SK-N-DZ (cell line): Measurements from ENCODE around the gene TPSAB1.
"Not testable (repeated sequence)": the region's sequence is repeated elsewhere in the genome, so short reads cannot be mapped to it uniquely, and the experiment has no call there.

Experiments used
- DNase-seq: peaks from one replicate; pipeline ENCODE4 v3.0.0-alpha.2; 2015; ENCODE audit warnings: low spot score

Gene TPSAB1

DNA sequence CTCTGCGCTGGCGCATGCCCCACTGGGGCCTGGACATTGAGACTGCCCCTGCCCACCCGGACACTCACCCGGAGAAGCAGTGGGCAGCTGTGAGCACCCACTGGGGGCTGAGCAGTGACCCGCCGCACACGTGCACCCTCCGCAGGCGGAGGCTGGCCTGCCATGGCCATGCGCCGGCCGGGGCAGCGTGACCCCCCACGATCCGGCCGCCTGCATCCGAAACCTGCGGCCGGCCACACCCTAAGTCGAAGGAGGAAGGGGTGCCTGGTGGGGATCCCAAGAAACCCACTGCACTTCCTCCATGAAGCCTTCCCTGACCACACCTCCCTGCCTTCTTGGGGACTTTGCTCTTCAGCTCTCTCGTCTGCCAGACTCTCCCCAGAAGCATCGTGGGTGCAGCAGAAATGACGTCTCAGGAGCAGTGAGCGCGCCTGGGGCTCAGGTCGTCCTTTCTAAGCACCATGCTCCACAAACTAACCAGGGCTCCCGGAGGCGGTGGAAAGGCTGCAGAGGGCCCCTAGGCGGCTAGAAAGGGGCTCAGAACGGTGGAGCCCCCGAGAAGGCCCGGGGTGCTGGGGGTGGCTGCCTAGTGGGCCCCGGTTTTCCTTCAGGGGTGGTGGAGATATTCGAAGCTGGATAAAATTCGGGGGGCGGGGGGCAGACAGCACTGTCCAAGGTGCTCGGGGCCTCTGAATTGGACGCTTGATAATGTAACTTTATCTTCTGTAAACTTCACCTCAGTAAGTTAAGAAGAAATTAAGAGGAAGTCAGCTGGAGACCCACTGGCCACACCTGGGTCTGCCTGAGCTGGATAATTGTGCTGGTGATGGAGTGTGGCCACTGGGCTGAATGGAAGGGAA is 16.9 kb upstream of the TPSAB1 start:
- DNase-seq, result no peak

DNA sequence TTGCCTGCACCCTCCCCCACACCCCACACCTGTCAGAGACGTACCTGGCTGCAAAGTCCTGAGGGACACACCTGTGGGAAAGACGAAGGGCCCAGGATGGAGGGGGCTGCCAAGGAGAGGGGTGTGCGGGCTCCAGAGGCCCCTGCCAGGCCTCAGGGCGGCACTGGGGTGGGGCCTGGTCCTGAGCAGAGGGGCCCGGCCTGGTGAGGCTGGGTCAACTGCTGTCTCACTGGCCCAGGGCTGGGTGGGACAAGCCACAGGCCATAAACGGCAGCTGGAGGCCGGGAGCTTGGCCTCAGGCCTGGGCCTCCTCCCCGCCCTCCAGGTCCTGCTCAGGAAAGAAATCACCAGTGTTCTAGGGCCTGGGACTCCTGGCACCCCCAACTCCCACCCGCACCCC is 15.9 kb upstream of the TPSAB1 start:
- DNase-seq, result no peak

DNA sequence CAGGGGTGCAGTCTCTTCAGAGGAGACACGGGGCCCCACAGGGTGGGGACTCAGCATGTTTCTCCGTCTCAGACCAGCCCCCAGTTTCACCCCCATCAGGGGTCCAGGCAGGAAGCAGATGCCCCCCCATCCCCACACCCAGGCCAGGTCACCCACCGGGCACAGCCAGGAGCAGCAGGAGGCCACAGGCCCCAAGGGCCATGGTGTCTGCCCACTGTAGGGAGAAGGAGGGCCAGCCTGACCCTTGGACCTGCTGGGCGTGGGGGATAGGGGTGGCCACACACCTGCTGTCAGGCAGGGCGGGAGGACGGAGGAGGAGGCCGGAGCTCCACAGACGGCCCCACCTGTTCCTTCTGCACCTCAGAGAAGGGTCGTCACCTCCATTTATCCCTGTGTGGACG is 15.5 kb upstream of the TPSAB1 start, which contains the start of gene TPSG1:
TSS of gene TPSG1 (minus strand) at position 218 of the 401 bp plus-strand sequence. CDS start at position 202, 16 bp downstream.
- no peak for DNase-seq

DNA sequence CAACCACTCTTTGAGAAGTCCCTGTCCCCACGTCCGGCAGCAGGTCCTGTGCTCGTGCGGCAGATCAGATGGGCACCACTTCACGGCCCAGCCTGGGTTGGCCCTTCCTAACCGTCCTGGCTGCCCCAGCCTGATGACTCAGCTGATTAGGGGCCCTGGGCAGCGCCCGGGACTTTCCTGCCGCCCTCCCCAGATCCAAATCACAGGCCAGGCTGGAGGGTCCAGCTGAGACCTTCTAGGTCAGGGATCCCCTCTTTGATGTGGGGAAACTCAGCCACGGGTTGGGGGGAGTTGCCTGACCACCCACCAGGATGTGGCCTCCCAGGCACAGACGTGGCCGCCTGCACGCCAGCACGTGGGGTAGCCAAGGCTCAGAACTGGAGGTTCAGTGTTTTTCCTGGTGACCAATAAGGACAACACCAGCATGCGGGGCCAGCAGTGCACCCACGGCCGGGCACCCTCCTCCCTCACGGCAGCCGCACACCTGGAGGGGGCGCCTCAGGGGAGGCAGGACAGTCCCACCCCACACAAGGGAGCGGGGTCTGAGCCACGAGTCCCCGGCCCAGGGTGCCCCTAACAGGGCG is 14.7 kb upstream of the TPSAB1 start:
- not testable (repeated sequence) for DNase-seq

DNA sequence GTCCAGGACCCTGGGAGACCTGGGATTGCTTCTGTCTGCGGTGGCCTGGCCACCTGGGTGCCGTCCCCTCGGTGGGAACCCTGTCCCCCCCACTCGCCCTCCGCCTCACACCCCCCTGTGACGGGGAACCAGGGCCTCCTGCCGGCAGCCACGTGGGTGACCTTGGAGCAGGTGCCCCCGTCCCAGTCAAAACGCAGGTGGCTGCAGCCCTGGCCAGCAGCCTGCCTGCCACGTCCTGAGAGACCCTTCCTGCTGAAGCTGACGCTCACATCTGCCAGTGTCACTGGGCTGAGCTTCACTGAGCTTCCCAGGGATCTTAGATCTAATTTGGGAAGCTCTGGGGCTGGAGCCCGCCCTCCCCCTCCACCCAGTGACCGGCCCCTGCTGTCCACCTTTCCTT is 13.8 kb upstream of the TPSAB1 start:
- DNase-seq, result not testable (repeated sequence)

DNA sequence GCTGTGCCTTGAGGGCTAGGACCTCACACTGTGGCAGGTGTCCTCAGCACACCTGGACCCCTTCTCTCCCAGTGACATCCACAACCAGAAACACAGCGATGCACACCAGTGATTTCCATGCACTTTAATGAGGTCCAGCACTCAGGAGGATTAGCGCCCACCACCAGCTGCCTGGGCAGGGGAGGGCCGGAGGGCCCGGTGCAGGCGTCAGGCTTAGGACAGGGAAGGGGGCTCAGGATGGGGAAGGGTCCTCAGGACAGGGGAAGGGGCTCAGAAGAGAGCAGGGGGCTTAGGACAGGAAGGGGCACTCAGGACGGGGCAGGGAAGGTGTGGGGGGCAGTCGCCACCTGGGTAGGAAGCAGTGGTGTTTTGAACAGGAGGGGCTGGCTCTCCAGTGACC is 12.3 kb upstream of the TPSAB1 start:
- not testable (repeated sequence) for DNase-seq

DNA sequence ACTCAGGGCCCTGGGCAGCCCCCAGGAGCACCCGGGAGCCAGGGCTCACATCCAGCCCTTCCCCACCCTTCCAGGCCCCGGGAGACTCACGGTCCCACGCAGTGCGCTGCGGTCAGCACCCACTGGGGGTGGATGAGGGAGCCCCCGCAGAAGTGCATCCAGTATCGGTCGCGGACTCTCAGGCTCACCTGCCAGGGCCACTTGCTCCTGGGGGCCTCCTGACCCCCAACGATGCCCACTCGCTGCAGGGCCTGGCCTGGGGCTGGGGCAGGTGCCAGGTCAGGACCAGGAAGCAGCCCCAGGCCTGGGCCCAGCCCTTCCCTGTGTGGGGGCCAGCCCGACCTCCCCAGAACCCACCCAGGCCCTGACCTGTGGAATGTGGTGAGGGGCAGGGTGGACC is 11.0 kb upstream of the TPSAB1 start:
- DNase-seq, result not testable (repeated sequence)

DNA sequence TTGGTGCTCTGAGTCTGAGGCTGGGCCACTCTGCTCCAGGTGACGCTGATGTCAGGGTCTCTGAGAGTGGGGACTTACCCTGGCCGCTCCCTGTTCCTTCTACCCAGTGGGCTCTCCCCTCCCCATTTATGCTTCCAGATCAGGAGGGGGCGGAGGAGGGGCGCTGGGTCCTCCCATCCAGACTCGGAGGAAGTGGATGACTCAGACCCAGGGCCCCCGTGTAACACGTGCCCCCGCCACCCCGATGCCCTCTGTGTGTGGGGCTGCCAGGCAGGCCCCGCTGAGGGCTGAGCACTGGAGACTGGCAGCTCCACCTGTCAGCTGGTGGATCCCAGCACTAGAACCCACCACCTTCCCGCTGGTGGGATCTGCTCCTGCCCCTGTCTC is 10.4 kb upstream of the TPSAB1 start, which contains the start of gene TPSB2:
TSS of gene TPSB2 (minus strand) at position 101 of the 387 bp plus-strand sequence. CDS start 233 bp downstream, outside the sequence.
- DNase-seq, result not testable (repeated sequence)

DNA sequence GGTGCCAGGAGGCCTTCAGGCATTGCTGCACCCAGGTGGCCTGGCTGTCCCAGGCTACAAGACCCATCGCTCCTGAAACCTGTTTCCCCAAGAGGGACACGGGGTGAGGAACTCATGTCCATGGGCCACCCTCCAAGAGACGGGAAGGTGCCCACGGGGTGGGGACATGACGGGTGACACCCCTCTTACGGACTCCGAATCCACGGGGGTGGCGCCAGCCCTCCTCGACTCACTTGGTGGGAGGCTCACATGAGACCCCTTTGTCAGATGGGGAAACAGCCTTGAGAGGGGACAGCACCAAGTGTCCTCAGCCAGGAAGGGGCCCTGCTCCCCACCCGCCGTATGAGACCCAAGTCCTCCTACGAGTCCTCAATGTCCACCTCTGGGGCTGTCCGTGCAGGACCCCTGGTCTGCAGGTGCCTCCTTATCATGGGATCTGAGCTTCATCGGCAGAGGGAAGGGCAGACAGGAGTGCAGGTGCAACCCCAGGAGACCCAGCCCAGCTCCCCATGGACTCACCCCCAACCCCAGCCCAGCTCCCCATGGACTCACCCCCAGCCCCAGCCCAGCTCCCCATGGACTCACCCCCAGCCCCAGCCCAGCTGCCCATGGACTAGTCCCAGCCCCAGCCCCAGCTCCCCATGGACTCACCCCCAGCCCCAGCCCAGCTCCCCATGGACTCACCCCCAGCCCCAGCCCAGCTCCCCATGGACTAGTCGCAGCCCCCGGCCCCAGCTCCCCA is 9.9 kb upstream of the TPSAB1 start:
- not testable (repeated sequence) for DNase-seq

DNA sequence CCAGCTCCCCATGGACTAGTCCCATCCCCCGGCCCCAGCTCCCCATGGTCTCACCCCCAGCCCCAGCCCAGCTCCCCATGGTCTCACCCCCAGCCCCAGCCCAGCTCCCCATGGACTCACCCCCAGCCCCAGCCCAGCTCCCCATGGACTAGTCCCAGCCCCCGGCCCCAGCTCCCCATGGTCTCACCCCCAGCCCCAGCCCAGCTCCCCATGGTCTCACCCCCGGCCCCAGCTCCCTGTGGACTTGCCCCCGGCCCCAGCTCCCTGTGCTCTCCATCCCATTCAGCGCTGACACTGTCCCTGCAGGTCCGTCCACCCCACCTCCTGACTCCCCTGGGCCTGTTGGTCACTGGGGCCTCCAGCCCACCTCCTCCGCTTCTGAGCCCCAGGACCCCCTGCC is 9.2 kb upstream of the TPSAB1 start:
- not testable (repeated sequence) for DNase-seq

DNA sequence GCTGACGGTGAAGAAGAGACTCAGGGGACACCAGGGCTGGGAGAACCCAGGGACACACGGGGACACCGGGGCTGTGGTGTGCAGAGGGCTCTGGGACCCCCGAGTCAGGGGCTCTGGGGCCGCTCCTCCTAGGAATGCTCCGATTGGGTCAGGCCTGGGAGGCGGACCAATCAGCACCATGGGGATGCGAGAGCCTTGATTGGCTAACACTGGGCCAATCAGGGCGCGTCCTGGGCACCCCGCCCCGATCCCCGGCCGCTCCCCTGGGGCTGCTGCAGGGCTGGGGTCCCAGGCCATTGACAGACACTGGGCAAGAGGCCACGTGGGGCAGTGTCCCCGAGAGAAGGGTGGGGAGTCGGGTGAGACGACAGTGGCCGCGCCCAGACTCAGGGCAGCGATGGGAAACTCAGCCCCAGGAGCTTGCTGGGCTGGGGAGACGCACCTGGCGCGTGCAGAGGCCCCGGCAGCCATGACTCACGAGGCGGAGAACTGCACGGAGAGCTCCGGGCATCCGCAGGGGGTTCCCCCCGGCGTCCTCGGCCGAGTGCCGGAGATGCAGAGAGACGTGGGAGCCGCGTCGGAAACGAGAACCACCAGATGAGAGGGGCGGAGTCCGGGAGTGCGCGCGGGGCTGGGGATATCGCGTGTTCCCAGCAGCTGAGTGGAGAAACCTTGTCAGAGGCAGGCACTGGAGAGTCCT is 8.3 kb upstream of the TPSAB1 start:
- not testable (repeated sequence) for DNase-seq

DNA sequence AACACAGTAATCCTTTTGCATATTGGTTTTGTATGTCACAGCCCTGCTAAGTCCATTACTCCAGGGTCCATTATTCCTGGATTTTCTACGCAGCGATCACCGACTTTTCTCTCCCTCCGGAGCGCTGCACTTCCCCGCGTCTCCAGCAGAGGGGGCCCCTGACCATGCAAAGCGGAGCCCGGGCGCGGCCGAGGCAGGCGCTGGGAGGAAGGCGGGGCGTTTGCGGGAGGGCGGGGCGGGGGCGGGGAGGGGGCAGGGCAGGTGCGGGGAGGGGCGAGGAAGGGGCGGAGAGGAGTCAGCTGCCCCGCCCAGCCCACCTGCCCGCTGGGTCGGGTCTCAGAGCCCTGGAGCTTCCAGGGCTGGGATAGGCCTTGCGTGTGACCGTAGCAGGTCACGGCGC is 3.8 kb upstream of the TPSAB1 start:
- not testable (repeated sequence) for DNase-seq

DNA sequence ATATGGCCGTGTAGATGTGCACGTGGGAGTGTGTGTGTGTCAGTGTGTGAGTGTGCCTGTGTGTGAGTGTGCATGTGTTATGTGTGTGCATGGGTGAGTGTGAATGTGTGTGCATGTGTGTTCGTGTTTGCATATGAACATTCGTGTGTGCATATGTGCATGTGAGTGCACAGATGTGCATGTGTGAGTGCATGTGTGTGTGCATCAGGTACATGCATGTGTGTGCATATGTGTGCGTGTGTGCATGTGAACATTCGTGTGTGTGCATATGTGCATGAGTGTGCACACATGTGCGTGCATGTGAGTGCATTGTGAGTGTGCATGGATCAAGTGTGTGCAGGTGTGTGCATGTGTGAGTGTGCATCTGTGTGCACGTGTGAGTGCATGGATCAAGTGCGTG is 2.5 kb upstream of the TPSAB1 start:
- DNase-seq, result no peak

DNA sequence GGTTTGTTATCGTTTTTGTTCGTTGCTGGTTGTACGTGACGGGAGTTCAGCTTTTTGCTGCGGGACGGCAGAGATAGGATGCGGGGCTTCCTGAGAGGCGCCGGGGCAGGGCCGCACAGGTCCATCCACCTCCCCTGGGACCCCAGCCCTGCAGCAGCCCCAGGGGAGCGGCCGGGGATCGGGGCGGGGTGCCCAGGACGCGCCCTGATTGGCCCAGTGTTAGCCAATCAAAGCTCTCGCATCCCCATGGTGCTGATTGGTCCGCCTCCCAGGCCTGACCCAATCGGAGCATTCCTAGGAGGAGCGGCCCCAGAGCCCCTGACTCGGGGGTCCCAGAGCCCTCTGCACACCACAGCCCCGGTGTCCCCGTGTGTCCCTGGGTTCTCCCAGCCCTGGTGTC is 1.6 kb upstream of the TPSAB1 start:
- DNase-seq, result peak; percentile 43

DNA sequence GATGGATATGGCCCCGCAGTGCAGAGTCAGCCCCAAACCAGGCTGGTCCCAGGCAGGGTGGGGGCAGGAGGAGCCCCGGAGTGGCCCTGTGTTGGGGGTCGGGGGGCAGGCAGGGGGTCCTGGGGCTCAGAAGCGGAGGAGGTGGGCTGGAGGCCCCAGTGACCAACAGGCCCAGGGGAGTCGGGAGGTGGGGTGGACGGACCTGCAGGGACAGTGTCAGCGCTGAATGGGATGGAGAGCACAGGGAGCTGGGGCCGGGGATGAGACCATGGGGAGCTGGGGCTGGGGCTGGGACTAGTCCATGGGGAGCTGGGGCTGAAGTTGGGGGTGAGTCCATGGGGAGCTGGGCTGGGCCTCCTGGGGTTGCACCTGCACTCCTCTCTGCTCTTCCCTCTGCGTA is 930 bp upstream of the TPSAB1 start:
- not testable (repeated sequence) for DNase-seq

DNA sequence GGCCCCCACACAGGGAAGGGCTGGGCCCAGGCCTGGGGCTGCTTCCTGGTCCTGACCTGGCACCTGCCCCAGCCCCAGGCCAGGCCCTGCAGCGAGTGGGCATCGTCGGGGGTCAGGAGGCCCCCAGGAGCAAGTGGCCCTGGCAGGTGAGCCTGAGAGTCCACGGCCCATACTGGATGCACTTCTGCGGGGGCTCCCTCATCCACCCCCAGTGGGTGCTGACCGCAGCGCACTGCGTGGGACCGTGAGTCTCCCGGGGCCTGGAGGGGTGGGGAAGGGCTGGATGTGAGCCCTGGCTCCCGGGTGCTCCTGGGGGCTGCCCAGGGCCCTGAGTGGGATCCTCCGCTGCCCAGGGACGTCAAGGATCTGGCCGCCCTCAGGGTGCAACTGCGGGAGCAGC is 576 bp downstream of the TPSAB1 start:
- not testable (repeated sequence) for DNase-seq

DNA sequence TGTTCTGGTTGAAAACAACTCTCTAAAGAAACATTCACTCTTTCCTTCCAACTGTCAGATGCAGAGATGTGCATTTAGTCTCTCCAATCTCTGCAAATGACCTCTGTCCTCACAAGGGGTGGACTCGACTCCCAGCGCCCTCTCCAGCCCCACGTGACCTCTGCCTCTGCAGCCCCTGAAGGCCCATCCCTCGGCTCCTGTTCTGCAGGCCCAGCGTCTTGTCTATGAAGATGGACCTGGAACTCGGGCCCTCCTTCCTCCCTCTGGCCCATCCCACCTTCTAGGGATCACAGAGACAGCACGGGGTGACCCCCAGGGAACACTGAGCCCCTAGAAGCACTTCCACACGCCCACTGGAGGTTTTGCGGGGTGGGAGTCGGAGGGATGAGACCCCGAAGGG is 2.9 kb downstream of the TPSAB1 start:
- not testable (repeated sequence) for DNase-seq

DNA sequence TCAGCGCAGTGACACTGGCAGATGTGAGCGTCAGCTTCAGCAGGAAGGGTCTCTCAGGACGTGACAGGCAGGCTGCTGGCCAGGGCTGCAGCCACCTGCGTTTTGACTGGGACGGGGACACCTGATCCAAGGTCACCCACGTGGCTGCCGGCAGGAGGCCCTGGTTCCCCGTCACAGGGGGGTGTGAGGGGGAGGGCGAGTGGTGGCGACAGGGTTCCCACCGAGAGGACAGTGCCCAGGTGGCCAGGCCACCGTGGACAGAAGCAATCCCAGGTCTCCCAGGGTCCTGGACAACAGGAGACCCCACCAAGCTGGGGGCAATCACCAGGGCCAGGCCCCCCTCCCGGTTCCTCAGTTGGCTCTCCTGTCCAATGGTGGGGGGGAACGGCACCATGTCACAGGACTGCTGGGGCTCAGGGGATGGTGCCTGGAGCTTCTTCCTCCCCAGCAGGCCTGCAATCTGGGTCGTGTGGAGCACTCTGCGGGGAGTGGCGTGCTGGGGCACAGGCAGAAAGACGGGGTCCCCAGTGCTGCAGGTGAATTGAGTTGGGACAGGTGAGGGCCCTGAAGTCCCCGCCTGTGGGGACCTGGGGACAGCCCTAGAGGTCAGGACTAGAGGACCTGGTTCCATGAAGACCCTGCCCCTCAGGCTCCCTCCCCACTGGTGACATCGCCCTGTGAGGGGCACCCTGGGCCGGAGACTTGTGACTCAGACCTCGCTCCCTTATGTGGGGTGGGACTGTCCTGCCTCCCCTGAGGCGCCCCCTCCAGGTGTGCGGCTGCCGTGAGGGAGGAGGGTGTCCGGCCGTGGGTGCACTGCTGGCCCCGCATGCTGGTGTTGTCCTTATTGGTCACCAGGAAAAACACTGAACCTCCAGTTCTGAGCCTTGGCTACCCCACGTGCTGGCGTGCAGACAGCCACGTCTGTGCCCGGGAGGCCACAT is 3.7 kb downstream of the TPSAB1 start:
- DNase-seq, result not testable (repeated sequence)

DNA sequence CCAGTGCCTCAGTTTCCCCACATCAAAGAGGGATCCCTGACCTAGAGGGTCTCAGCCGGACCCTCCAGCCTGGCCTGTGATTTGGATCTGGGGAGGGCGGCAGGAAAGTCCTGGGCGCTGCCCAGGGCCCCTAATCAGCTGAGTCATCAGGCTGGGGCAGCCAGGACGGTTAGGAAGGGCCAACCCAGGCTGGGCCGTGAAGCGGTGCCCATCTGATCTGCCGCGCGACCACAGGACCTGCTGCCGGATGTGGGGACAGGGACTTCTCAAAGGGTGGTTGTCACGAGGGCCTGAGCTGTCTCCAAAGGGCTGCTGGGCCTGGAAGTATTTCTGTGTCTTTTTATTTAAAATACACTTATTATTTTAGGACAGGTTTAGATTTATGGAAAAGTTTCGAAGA is 4.4 kb downstream of the TPSAB1 start:
- no peak for DNase-seq

DNA sequence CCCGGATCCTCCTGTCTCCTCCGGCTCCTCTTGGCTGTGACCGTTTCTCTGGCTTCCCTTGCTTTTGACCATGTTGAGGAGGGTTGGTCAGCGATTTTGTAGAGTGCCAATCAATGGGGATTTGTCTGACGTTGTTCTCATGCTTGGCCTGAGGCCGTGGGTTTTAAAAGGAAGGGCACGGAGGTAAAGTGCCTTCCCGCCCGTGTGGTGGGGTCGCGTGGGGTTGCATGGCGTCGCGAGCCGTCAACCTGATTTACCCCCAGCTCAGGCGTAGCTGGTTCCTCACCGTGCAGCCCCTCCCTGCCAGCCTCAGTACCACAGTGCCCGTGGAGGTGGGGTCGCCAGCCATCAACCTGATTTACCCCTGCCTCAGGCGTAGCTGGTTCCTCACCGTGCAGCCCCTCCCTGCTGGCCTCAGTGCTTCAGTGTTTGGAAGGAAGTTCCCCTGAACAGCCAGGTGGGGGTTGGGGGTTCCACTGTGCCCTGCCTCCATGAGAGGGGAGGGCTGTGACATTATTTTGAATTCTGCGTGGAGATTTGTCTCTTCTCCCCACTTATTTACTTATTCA is 5.0 kb downstream of the TPSAB1 start:
- no peak for DNase-seq
